ENCODE results near the gene CD320.
"Not testable (repeated sequence)": the region's sequence is repeated elsewhere in the genome, so short reads cannot be mapped to it uniquely, and the experiment has no call there.

CD320 gene

GRCh38 chr19:8310342-8311055, 2.3 kb upstream of the CD320 start:
- DNase-seq (ENCODE audit: low spot score): no peak

GRCh38 chr19:8308891-8309291, 733 bp upstream of the CD320 start:
- DNase-seq (ENCODE audit: low spot score): no peak

- peak; percentile 31 for DNase-seq (ENCODE audit: low spot score)
Measured at GRCh38 chr19:8307400-8307964, 676 bp downstream of the CD320 start.

- DNase-seq (ENCODE audit: low spot score): no peak
Measured at GRCh38 chr19:8306235-8307054, 1.7 kb downstream of the CD320 start.

- DNase-seq (ENCODE audit: low spot score): no peak
Measured at GRCh38 chr19:8305798-8306197, 2.4 kb downstream of the CD320 start.

GRCh38 chr19:8304841-8305621, 3.1 kb downstream of the CD320 start:
- DNase-seq (ENCODE audit: low spot score): peak; percentile 52

GRCh38 chr19:8302734-8303133, 5.4 kb downstream of the CD320 start:
- DNase-seq (ENCODE audit: low spot score): no peak

- no peak for DNase-seq (ENCODE audit: low spot score)
Measured at GRCh38 chr19:8302357-8302691, 5.8 kb downstream of the CD320 start.

GRCh38 chr19:8291337-8291736, 16.8 kb downstream of the CD320 start:
- DNase-seq (ENCODE audit: low spot score): not testable (repeated sequence)

- not testable (repeated sequence) for DNase-seq (ENCODE audit: low spot score)
Measured at GRCh38 chr19:8276508-8276907, 31.6 kb downstream of the CD320 start.

- DNase-seq (ENCODE audit: low spot score): no peak
Measured at GRCh38 chr19:8269724-8270123, 38.4 kb downstream of the CD320 start.

- no peak for DNase-seq (ENCODE audit: low spot score)
Measured at GRCh38 chr19:8265872-8266271, 42.3 kb downstream of the CD320 start.

- DNase-seq (ENCODE audit: low spot score): not testable (repeated sequence)
Measured at GRCh38 chr19:8264248-8264647, 43.9 kb downstream of the CD320 start.

- no peak for DNase-seq (ENCODE audit: low spot score)
Measured at GRCh38 chr19:8262431-8262830, 45.7 kb downstream of the CD320 start.

GRCh38 chr19:8261881-8262280, 46.3 kb downstream of the CD320 start:
- no peak for DNase-seq (ENCODE audit: low spot score)

- no peak for DNase-seq (ENCODE audit: low spot score)
Measured at GRCh38 chr19:8261347-8261746, 46.8 kb downstream of the CD320 start.

- DNase-seq (ENCODE audit: low spot score): no peak
Measured at GRCh38 chr19:8259922-8260247, 48.3 kb downstream of the CD320 start.

GRCh38 chr19:8259142-8259921, 48.8 kb downstream of the CD320 start:
- no peak for DNase-seq (ENCODE audit: low spot score)

- no peak for DNase-seq (ENCODE audit: low spot score)
Measured at GRCh38 chr19:8257052-8257443, 51.1 kb downstream of the CD320 start.

- no peak for DNase-seq (ENCODE audit: low spot score)
Measured at GRCh38 chr19:8256276-8257051, 51.7 kb downstream of the CD320 start.

Measured in SK-N-DZ (cell line).